OCI-LY1 (cell line): ENCODE data around the gene MT3.

Source experiments
- H2AFZ ChIP-seq: fragments of 200-600 bp; sonication (generic), shearing (Covaris generic); 2 replicates; pipeline ENCODE4 v1.6.0; 2014; ENCODE audit warnings: antibody characterized with exemption, mild to moderate bottlenecking, low read length
- H3F3A ChIP-seq: fragments of 200-600 bp; sonication (generic), shearing (Covaris generic); 2 replicates; pipeline ENCODE4 v1.6.0; 2014; ENCODE audit warnings: mild to moderate bottlenecking, antibody characterized with exemption, low read length, moderate library complexity; ENCODE audit not compliant: insufficient read depth
- H3K27ac ChIP-seq: fragments of 200-600 bp; sonication (generic); 2 replicates; pipeline ENCODE4 v1.5.1; 2014; ENCODE audit warnings: low read length, mixed run types, mild to moderate bottlenecking, low read depth; ENCODE audit not compliant: poor library complexity, severe bottlenecking
- H3K27me3 ChIP-seq: fragments of 200-600 bp; sonication (generic); 2 replicates; pipeline ENCODE4 v1.6.0; 2014; ENCODE audit warnings: antibody characterized with exemption, mild to moderate bottlenecking, low read length, moderate library complexity; ENCODE audit not compliant: insufficient read depth
- H3K36me3 ChIP-seq: fragments of 200-600 bp; sonication (generic); 2 replicates; pipeline ENCODE4 v1.6.1; 2014; ENCODE audit warnings: mild to moderate bottlenecking, antibody characterized with exemption, low read length, moderate library complexity, mixed read lengths; ENCODE audit not compliant: insufficient read depth
- H3K4me1 ChIP-seq: fragments of 200-600 bp; sonication (generic); 2 replicates; pipeline ENCODE4 v1.5.1; 2014; ENCODE audit warnings: mild to moderate bottlenecking, low read length, moderate library complexity; ENCODE audit not compliant: insufficient read depth, severe bottlenecking
- H3K4me2 ChIP-seq: fragments of 200-600 bp; sonication (generic), shearing (Covaris generic); 2 replicates; pipeline ENCODE4 v1.6.1; 2014; ENCODE audit warnings: low read length
- H3K4me3 ChIP-seq: fragments of 200-600 bp; sonication (generic); 2 replicates; pipeline ENCODE4 v1.5.1; 2014; ENCODE audit warnings: low read length, low read depth, mild to moderate bottlenecking, mixed read lengths; ENCODE audit not compliant: poor library complexity, severe bottlenecking
- H3K79me2 ChIP-seq: fragments of 200-600 bp; shearing (Covaris generic); 2 replicates; pipeline ENCODE4 v1.6.1; 2016; ENCODE audit warnings: mixed run types, low read length, mixed read lengths; ENCODE audit not compliant: insufficient read depth
- H3K9ac ChIP-seq: fragments of 200-600 bp; sonication (generic), shearing (Covaris generic); 2 replicates; pipeline ENCODE4 v1.6.1; 2014; ENCODE audit warnings: mild to moderate bottlenecking, low read length, mixed read lengths
- H3K9me2 ChIP-seq: fragments of 200-600 bp; sonication (generic), shearing (Covaris generic); 2 replicates; pipeline ENCODE4 v1.6.1; 2014; ENCODE audit warnings: low read depth, mild to moderate bottlenecking, low read length, mixed read lengths
- H3K9me3 ChIP-seq: fragments of 200-600 bp; shearing (Covaris generic); 2 replicates; pipeline ENCODE4 v1.6.1; 2014; ENCODE audit warnings: low read length, mixed read lengths
- H4K20me1 ChIP-seq: fragments of 200-600 bp; sonication (generic), shearing (Covaris generic); 2 replicates; pipeline ENCODE4 v1.6.0; 2016; ENCODE audit warnings: mild to moderate bottlenecking, low read length; ENCODE audit not compliant: insufficient read depth
- CTCF ChIP-seq: fragments of 200-600 bp; sonication (generic), shearing (Covaris generic); IDR thresholded peaks from 2 replicates; pipeline ENCODE4 v1.5.1; 2017; ENCODE audit warnings: mild to moderate bottlenecking, antibody characterized with exemption, low read length, moderate library complexity, mixed read lengths
- EZH2 ChIP-seq: fragments of 200-600 bp; sonication (generic), shearing (Covaris generic); IDR thresholded peaks from 2 replicates; pipeline ENCODE4 v1.8.0; 2017; ENCODE audit warnings: borderline replicate concordance, mixed run types, mild to moderate bottlenecking, antibody characterized with exemption, low read length, moderate library complexity, mixed read lengths

MT3 gene

GRCh38 chr16:56547120-56547948, 42.0 kb upstream of the MT3 start:
- H3K9ac ChIP-seq, result no peak overlapping the region
- no peak overlapping the region for H2AFZ ChIP-seq
- H3K4me3 ChIP-seq, result no peak overlapping the region
- H3K36me3 ChIP-seq, result no peaks in the 10 kb centered on the region
- H3K9me3 ChIP-seq, result no peaks in the 10 kb centered on the region
- no peaks in the 10 kb centered on the region for H3F3A ChIP-seq
- H3K9me2 ChIP-seq, result no peaks in the 10 kb centered on the region
- no peak overlapping the region for H3K4me2 ChIP-seq
- TF ChIP-seq EZH2, result no peak
- TF ChIP-seq CTCF, result no peak
- H3K79me2 ChIP-seq, result no peaks in the 10 kb centered on the region
- peaks cover 4% of the 10 kb centered on the region for H3K4me1 ChIP-seq
- no peaks in the 10 kb centered on the region for H4K20me1 ChIP-seq
- H3K27ac ChIP-seq, result no peak overlapping the region
- no peaks in the 10 kb centered on the region for H3K27me3 ChIP-seq

- Histone ChIP-seq H3K36me3 (no peaks in the 10 kb centered on the region), H3K4me2 (no peak overlapping the region), H3K9ac (no peak overlapping the region), H3K4me1 (peaks cover 4% of the 10 kb centered on the region), H3K9me2 (no peaks in the 10 kb centered on the region), H3K27me3 (no peaks in the 10 kb centered on the region), H3K27ac (no peak overlapping the region), H3K79me2 (no peaks in the 10 kb centered on the region), H3K4me3 (no peak overlapping the region), H2AFZ (no peak overlapping the region), H3K9me3 (no peaks in the 10 kb centered on the region), H4K20me1 (no peaks in the 10 kb centered on the region), H3F3A (no peaks in the 10 kb centered on the region)
- TF ChIP-seq CTCF (no peak), EZH2 (no peak)
Observed at GRCh38 chr16:56547949-56548567, 41.3 kb upstream of the MT3 start.

- no peaks in the 10 kb centered on the region for H3K9me3 ChIP-seq
- no peaks in the 10 kb centered on the region for H3K36me3 ChIP-seq
- H3F3A ChIP-seq, result no peaks in the 10 kb centered on the region
- H3K9me2 ChIP-seq, result no peaks in the 10 kb centered on the region
- H3K27ac ChIP-seq, result no peak overlapping the region
- TF ChIP-seq CTCF (no peak), EZH2 (no peak)
- no peak overlapping the region for H3K4me2 ChIP-seq
- H4K20me1 ChIP-seq, result no peaks in the 10 kb centered on the region
- H3K4me3 ChIP-seq, result no peak overlapping the region
- no peak overlapping the region for H3K9ac ChIP-seq
- H2AFZ ChIP-seq, result no peak overlapping the region
- peaks cover 4% of the 10 kb centered on the region for H3K4me1 ChIP-seq
- H3K79me2 ChIP-seq, result no peaks in the 10 kb centered on the region
- H3K27me3 ChIP-seq, result no peaks in the 10 kb centered on the region
Observed at GRCh38 chr16:56549161-56549560, 40.2 kb upstream of the MT3 start.
